HTR-8/SVneo (cell line): Measurements from ENCODE around the gene ADAM30.

Experiments used
- DNase-seq: peaks from one replicate; pipeline ENCODE4 v3.0.0; 2011; ENCODE audit warnings: low spot score, mixed read lengths; ENCODE audit not compliant: insufficient read length
- FAIRE-seq: peaks from 2 replicates; lab custom pipeline; 2011; peaks lifted over from hg19 to GRCh38; lab: Jason Lieb, UNC

ADAM30 gene

DNA sequence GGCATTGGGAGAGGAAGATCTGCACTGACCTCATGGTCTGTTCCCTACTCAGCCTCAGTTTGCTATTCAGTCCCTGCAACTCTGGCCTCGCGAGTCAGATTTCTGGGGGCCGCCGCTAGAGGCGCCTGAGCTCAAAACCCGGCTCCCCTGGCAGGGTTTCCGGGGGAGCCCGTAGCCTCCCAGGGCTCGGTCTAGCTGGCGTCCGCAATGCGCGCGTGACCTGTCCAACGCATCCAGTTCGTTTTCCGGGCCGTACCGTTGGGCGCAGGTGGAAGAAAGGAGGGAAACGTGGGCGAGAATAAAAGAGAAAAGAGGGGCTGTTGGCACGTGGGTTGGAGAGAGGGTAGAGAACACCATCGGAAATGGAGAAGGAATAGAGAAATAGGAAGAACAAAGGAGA lies at the start of gene ADAM30:
Gene ADAM30 (minus strand): TSS at position 213 of the 400 bp plus-strand sequence. CDS start 179 bp downstream, at position 34.
- DNase-seq = no peak
- no peak for FAIRE-seq

DNA sequence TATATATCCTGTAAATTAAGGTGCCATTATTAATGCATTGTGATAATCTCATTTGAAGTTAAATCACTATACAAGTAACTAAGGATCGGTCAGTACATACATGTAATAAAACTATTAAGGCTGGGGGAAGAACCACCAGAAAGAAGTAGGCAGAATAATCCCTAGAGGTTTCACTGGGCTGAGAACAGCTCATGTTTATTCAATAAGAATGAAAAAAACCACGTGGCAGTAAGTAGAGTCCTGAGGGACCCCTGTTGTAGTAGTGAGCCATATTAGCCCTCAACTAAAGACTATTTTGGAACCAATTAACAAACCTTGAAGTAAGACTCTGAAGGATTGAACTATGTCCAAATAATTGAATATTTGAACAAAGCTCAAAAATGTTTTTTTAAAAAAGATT lies 46.9 kb upstream of the ADAM30 start:
- DNase-seq = no peak
- FAIRE-seq = no peak

DNA sequence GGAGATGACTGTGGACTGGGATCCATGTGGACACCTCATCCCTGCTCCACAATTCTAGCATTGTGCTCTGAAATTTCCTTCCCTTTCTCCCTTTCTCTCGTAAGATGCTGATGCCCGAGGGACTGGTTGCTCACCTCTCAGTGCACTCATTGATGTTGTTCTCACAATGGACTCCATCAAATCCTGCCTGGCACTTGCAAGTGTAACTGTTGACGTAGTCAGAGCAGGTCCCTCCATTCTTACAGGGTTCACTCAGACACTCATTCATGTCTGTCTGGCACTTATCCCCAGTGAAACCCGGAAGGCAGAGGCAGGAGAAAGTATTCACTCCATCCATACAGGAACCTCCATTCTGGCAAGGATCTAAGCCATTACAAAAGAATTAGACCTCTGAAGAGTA lies 45.1 kb upstream of the ADAM30 start:
- no peak for FAIRE-seq
- DNase-seq = no peak

DNA sequence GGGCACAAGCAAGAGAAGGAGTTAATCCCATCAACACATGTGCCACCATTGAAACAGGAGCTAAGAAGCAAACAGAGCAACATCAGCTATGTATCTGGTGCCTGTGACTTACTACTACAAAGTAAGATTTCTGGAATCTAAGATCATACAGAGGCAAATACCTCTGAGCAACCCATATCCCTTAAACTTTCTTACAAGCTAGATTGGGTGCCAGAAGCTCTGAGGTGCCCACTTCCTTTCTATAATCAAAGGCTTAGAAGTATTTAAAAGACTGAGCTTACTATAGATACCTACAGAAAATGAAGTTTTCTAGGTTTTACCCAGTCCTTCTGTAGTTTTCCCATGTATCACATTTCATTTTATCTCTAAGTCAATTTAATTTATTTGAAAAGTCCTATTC lies 44.4 kb upstream of the ADAM30 start:
- no peak for FAIRE-seq
- DNase-seq = no peak

DNA sequence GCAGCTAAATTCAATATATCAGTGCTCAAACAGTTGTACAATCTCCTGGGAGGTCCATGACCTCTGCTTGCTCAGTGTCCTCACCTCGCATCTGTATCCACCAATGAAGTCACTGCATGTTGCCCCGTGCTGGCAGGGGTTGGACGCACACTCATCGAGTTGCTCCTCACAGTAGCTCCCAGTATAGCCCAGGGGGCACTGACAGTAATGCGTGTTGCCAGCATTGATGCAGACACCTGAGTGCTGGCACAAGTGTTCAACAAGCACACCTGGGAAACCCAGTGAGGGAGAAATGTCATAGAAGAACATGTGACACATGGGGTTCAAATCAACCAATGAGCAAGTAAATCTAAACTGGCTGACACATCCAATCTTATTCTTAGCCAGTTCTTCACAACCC lies 40.9 kb upstream of the ADAM30 start:
- DNase-seq (no peak), FAIRE-seq (no peak)

DNA sequence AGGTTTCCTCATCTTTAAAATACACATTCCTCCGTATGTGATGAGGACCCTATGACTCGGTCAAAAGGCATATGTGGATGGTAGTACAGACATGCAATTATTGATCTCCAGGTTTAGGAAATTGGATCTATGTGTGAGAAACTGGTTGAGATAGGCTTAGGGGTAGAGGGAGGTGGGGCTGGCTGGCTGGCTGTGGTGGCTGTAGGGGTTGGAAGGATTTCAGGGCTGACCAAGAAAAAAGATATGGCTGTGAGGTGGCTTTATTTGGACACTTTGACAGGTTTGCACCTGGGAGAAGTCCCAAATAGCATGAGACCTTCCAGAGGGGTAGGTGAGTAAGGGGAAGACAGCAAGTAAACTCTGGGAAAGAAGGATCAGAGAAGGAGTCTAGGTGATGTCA lies 39.6 kb upstream of the ADAM30 start:
- FAIRE-seq = no peak
- DNase-seq = no peak

DNA sequence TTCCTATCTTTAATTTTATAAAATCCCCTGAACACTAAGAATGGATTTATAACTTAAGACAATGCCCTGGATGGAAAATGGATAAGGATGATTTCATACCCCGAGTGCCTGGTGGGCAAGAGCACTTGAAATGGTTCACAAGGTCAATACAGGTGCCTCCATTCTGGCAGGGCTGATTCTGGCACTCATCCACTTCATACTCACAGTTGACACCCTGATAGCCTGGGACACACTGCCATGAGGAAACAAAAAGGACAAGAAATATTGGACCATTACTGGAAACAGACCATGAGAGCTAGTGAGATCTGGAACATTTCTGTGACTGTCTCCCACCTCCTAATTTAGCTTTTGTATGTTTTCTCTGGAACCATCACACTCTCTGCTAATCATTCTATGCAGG lies 39.1 kb upstream of the ADAM30 start:
- no peak for DNase-seq
- no peak for FAIRE-seq

DNA sequence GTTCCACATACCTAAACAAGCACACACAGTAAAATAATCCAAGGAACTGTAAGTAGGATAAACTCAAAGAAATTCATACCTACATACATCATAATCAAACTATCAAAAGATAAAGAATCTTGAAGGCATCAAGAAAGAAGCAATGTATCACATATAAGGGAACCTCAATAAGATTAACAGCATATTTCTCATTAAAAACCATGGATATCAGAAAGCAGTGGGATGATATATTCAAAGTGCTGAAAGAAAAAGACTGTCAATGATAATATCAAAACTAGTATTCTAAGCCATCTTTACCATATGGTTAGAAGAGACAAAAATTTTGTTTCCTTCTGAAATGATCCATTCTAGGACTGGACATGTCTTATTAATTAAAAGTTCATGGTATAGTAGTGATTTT lies 37.1 kb upstream of the ADAM30 start:
- no peak for DNase-seq
- FAIRE-seq = no peak

DNA sequence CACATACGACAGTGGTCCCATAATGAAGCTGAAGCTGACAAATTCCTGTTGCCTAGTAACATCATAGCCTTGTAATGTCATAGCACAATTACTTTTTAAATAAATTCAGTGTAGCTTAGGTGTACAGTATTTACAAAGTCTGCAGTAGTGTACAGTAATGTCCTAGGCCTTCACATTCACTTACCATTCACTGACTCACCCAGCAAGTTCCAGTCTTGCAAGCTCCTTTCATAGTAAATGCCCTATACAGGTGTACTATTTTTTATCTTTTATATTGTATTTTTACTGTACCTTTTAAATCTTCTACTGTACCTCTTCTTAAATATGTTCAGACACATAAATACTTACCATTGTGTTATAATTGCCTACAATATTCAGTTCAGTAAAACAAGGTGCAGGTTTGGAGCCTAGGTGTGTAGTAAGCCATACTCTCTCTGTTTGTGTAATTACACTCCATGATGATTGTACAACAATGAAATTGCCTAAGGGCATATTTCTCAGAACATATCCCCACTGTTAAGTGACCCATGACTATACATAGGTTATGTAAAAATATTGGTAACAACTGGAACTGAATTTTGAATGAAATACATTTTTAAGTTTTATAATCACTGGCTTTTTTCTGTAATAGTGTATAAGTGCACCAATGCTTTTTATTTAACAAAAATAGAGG lies 33.5 kb upstream of the ADAM30 start:
- no peak for DNase-seq
- no peak for FAIRE-seq

DNA sequence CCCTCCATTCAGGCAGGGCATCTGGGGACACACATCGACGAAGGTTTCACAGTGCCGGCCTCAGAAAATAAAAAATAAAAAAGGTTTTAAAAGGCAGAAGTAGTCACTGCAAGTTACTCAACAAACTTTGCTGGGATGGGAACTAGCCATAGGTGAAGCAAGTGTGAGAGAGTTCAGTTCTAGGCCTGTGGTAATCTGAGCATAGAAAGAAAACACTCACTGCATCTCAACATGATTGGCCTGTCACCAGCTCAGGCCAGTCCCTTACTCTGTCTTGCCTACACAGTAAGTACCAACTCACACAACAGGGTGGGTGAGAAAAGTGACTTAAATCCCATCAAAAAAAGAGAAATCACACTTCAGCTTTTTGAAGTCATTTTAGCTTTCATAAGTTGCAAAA lies 30.2 kb upstream of the ADAM30 start:
- no peak for DNase-seq
- no peak for FAIRE-seq

DNA sequence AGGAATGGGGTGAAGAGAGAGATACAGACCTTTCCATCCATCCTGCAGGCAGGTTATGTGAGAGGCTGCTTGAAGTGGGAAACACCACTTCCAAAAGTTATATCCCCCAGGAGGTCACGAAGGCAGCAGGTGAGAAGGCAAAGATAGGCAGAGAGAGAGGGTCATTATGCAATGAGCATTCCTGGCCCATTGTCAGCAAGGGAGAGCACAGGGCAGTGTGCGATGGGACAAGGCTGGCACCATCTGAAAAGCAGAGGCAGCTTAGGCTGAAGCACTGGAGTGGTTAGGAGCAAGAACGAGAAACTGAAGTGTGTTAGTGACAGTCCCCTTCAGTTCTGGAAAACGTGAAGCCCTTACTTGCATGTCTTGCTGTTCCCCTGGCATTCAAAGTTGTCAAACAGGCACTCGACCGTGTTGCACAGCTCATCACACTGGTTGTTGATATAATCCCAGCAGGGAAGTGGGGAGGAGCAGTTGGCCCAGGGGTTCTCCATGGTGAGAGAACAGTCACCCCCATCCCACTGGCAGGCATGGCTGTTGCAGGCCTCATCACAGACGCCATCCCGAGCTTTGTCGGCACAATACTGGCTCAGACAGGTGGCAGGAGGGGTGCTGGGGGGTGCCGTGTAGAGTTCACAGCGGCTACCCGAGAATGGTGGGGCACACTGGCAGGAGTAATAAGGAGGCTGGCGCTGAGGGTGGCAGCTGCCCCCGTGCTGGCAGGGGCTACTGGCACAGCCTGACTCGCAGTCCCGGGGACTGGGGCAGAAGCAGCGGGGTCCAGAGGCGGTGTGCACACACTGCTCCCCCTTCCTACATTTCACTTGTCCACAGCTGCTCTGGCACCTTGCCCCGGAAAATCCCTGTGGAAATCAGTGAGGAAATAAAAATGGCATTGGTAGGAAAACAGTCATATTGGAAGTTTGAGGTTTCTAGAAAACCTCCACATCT lies 28.9 kb upstream of the ADAM30 start:
- FAIRE-seq = no peak
- no peak for DNase-seq

DNA sequence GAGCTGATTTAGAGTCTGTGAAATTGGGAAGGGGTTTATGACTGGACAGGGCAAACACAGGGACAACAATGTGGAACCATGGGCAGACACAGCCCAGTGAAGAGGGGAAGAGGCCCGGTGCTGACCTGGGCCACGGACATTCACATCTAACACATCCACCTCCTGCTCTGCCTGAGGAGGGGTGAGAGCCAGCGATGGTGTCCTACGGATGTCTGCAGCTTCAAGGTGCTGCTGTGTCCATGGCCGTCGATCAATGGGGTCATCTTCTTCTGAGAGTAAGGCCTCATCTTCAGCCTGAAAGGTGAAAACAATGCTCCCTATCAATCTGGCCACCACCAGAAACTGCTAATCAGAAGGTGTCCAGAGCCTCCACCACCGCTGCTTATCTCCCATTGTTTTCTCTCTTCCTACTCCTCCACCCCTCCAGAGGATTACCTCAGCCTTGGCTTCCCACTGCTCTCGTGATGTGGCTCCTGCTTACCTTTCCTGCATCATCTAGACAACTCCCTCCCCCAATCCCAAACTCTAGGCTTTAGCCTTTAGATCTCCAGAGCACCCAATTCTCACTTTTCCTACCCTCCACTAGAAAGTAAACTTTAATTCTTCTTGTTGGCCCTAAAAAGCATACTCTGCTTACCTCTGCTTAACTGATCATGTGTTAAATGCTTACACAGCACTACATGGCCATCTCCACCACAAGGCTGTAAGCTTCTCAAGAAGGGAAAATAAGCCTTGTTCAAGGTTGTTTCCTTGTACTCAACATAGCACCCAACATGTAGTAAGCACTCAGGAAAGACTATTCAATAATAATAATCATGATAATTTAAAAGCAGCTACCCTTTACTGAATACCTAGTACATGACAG lies 24.0 kb upstream of the ADAM30 start:
- FAIRE-seq = no peak
- DNase-seq = no peak

DNA sequence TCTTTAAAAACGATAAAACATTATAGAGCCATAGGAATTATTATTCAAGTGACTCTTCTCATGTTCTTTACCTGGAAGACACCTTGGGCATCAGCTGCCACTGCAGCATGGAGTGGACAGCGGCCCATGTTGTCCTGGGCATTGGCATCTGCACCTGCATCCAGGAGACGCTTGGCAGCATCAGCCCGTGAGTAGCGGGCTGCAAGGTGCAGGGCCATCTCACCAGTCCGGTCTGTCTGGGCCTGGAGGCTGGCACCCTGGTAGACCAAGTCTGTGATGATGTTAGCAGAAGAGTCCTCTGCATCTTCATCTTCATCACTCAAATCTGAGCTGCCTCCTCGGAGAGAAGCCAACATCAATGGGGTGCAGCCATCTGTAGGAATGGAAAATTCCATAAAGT lies 22.9 kb upstream of the ADAM30 start:
- DNase-seq (no peak), FAIRE-seq (no peak)

DNA sequence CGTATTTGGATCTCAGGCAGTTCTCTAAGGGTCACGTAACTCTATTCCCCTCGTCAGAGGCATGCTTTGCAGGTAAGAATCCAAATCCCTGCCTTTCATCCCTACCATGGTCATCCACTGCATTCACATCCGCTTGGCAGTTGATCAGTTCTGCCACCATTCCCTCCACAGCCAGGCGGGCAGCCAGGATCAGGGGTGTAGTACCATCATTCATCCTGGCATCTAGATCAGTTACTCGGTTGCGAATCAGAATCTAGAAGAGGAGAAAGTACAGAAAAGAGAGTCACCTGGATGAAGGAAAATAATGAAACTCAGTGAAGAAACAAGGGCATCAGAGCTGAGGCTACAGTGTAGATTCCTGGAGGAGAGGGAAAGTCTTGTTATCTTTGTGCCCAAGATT lies 22.0 kb upstream of the ADAM30 start:
- FAIRE-seq (no peak), DNase-seq (no peak)

DNA sequence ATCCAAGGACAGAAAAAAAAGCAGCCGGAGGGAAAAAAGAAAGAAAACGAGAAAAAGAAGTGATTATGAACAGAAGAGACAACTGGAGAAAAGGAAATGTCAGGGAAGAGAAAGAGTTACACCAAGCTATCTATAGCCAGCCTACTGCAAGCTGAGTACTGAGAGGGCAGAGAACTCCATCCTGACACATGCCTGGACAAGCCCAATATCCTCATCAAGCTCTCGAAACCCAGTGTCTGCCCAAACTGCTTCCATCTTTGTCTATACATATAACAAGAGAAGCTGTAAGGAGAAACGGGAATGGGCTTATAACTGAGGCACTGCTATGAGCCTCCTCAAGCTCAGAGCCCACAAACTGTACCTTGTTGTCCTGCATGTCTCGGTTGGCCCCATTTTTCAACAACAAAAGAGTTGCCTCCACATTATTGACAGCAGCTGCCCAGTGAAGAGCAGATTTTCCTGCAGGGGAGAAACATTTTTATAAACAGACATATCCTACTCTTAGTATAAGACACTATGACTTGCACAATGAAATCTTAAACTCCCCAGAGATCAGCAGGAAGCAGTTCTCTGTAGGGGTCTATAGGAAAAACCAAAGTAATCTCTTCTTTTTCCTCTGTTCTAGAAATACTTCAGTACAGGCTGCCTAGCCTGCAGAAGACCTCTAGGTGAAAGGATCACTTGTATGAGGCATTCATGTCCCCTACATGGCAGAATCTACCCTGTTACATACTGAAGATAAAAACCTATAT lies 21.2 kb upstream of the ADAM30 start:
- no peak for FAIRE-seq

DNA sequence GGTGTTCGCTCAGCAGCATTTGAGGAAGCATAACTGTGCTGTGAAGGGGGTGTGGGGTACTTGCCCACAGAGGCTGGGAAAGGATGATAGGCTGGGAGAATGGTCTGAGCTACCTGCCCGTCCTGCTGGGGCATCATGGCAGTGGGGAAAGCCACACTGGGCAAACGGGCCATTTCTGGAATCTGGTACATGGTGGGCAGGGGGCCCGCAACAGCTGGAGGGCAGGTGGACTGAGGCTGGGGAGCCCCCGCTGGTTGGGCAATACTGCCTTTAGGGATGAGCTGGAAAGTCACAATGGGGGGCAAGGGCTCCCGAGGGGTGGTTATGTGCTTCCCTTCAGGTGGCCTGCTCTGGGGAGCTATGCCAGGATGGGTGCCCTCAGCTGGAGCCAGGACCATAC lies 19.2 kb upstream of the ADAM30 start:
- FAIRE-seq (no peak), DNase-seq (no peak)

More for the DNA sequence above, 21.2 kb upstream of the ADAM30 start:
- no peak for DNase-seq

DNA sequence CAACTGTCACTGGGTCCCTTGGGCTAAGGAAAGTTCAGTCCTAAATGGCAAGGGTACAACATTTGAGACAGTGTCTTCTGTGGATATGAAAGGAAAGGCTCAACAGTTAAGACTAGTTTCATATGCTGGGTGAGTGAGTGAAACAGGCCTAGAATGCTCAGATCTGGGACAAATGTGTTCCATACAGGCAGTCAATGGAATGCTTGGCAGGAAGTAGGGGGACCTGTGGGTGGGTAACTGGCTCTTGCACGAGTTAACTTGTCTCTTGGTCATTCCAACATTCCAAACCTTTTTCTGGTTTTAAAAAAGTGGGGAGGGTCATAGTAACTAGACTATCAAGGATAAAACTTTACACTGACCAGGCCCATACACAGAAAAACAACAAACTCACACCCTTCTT lies 17.8 kb upstream of the ADAM30 start:
- no peak for DNase-seq
- no peak for FAIRE-seq

DNA sequence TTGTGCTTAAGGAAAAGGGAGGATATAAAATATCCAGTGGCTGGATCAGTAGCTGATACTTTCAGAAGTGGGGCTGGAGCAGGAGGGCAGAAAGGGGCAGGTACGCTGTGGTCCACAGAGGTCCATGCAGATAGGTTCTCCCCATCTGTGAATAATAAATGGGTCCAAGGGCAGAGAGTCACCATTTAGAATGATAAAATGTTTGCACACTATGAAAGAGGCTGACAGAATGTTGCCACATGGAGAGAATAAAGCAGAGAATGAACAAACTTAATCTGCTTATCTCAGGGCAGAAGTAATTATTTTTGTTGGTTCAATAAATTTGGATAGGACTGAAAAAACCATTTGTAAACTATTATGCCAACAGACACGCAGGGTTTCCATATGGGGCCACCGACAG lies 16.6 kb upstream of the ADAM30 start:
- DNase-seq = no peak
- FAIRE-seq = no peak

DNA sequence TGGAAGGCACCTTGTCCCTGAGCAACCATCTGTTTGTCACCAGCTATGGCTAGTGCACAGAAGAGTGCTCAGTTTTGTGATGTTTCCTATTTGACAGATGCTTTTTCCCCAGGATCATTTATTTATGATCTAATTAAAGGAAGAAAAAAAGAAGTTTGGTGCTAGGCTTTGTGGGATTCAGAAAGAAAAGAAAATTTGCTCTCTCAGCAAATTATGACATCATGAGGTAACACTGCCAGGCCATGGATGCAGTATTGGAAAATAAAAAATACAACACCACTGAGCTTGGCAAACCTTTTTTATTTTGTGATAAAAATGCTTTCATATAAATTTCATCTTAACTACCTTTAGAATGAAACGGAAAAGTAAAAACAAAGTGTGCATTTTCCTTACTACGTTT lies 15.5 kb upstream of the ADAM30 start:
- no peak for DNase-seq
- no peak for FAIRE-seq

DNA sequence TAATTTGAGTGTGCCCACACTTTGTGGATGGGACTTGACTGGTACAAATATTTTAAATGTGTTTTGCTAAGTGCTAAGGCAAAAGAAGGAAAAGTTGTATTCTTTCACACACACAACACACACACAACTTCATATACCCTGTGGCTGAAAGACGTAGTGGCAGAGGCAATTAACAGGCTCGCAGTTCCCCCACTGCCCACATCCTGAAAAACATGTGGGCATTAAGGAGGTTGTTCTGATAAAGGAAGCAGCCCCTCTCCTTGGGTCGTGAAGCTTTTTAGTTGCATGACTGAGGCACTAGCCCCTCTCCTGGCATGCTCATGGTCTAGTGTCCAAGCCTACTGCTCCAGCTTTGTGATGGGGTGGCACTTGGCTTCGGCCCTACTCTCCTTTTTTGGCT lies 14.3 kb upstream of the ADAM30 start:
- FAIRE-seq (no peak), DNase-seq (no peak)
